LNCaP clone FGC (cell line): ENCODE results near the gene UBXN10.

ENCODE experiments used
- DNase-seq: peaks from one replicate; pipeline ENCODE4 v3.0.0-alpha.2; 2011; ENCODE audit warnings: low read depth
- H3K4me3 ChIP-seq: 2 replicates; pipeline ENCODE4 v1.5.1; 2011; ENCODE audit warnings: mild to moderate bottlenecking, low read depth, low read length, control low read depth
- CTCF ChIP-seq: IDR thresholded peaks from 2 replicates; pipeline ENCODE4 v1.5.1; 2012; ENCODE audit warnings: mild to moderate bottlenecking; ENCODE audit not compliant: control insufficient read depth, insufficient read depth; ENCODE audit errors: extremely low read depth

The UBXN10 gene

GRCh38 chr1:20199403-20199802 is 13.5 kb downstream of the UBXN10 start:
- no peak for TF ChIP-seq CTCF
- no peak overlapping the region for H3K4me3 ChIP-seq
- DNase-seq: no peak

- TF ChIP-seq CTCF: no peak
- H3K4me3 ChIP-seq: no peak overlapping the region
- no peak for DNase-seq
Observed at GRCh38 chr1:20199840-20200239, 13.9 kb downstream of the UBXN10 start.

- no peak for DNase-seq
- no peak overlapping the region for H3K4me3 ChIP-seq
- no peak for TF ChIP-seq CTCF
Observed at GRCh38 chr1:20200966-20201365, 15.1 kb downstream of the UBXN10 start.

DNA sequence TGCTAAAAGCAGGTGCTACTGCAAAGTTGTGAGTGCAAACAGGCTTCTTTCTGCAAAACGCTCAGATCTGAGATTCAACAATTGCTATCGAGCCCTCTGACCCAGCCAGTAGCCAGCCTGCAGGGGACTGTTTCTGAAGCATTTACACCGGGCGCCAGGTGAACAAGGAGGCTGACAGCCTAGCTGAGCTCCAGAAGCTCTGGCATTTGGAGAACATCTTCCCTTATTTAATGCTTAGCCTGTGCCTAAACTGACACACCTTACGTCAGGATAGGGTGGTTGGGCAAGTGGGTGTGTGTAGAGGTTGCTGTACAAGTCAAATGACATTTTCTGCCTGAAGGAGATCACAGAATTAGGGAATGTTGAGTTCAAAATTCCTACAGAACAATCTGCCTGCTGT is 16.3 kb downstream of the UBXN10 start:
- no peak for TF ChIP-seq CTCF
- no peak for DNase-seq
- no peak overlapping the region for H3K4me3 ChIP-seq

- DNase-seq: no peak
- no peak overlapping the region for H3K4me3 ChIP-seq
- no peak for TF ChIP-seq CTCF
Observed at GRCh38 chr1:20207546-20207945, 21.6 kb downstream of the UBXN10 start.

DNA sequence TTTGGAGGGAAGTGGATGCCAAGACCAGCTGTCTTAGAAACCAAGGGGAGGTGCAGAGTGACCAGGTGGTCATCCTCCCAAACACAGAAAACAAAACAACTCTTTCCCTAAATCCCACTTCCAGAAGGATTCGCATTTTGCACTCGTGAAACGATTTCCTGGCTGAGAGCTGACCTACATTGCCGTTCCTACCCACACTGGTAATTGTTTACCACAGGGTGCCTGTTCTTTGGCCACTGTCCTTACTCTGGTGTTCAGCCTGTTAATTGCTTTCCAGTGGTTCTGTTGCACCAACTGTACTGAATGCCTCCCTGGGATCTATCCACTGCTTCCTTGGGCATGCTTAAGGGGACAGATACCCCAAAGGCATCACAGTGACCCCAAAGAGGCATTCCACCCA is 23.6 kb downstream of the UBXN10 start:
- H3K4me3 ChIP-seq: no peak overlapping the region
- no peak for TF ChIP-seq CTCF
- DNase-seq: no peak

- TF ChIP-seq CTCF: no peak
- DNase-seq: no peak
- H3K4me3 ChIP-seq: no peak overlapping the region
Observed at GRCh38 chr1:20210736-20211460, 25.0 kb downstream of the UBXN10 start.
